ENCODE measurements around the gene DOK3. TPM values are rescaled to one million over a fixed set of nuclear protein-coding genes. Genes with fewer than 3 reads are reported as not detected.

Gene DOK3
- total RNA-seq, 2 experiments from 2014 or later, result 3.3 to 5.7 TPM

- H3K9me3 Mint-ChIP-seq (ENCODE audit: low read depth), result no peaks in the 10 kb centered on the region
- peaks cover 18% of the 10 kb centered on the region for H3K4me1 Mint-ChIP-seq
- H3K4me3 Mint-ChIP-seq, result peak overlapping the region; percentile 78
- H3K27me3 Mint-ChIP-seq, result peaks cover 5% of the 10 kb centered on the region
- CTCF ChIA-PET, result interaction anchor here (0.6 to 25.5 kb wide), 40 partner anchors 8 to 342 kb away, joined by 3 to 717 read pairs (median 8); partner anchors contain the start of genes DBN1, DDX41, F12 and GRK6
- ATAC-seq (peak; percentile 34), DNase-seq (peak; percentile 96)
- peaks cover 3% of the 10 kb centered on the region for H3K36me3 Mint-ChIP-seq
- H3K27ac Mint-ChIP-seq, result peak overlapping the region; percentile 85
These were observed 53.7 kb downstream of the DOK3 start for GRCh38 chr5:177455661-177456590.

- Mint-ChIP-seq H3K9me3 (ENCODE audit: low read depth) (no peaks in the 10 kb centered on the region), H3K4me1 (peaks cover 18% of the 10 kb centered on the region), H3K4me3 (peak overlapping the region; percentile 78), H3K27ac (peak overlapping the region; percentile 61), H3K27me3 (peaks cover 5% of the 10 kb centered on the region), H3K36me3 (peaks cover 3% of the 10 kb centered on the region)
- ATAC-seq, result peak; percentile 69
- DNase-seq, result peak; percentile 93
- CTCF ChIA-PET, result interaction anchor here (0.6 to 25.5 kb wide), 45 partner anchors 7 to 341 kb away, joined by 3 to 717 read pairs (median 7); partner anchors contain the start of genes DDX41, F12, GRK6 and LMAN2
These were observed 54.5 kb downstream of the DOK3 start for GRCh38 chr5:177455036-177455660.

GRCh38 chr5:177454397-177455035 is 55.1 kb downstream of the DOK3 start:
- CTCF ChIA-PET, result interaction anchor here (0.9 to 25.5 kb wide), 35 partner anchors 9 to 340 kb away, joined by 3 to 717 read pairs (median 10); partner anchors contain the start of genes DDX41, F12, GRK6 and LMAN2
- ATAC-seq, result peak; percentile 60
- Mint-ChIP-seq H3K4me3 (peak overlapping the region; percentile 78), H3K27me3 (peaks cover 5% of the 10 kb centered on the region), H3K27ac (no peak overlapping the region), H3K9me3 (ENCODE audit: low read depth) (no peaks in the 10 kb centered on the region), H3K4me1 (peaks cover 18% of the 10 kb centered on the region), H3K36me3 (peaks cover 2% of the 10 kb centered on the region)
- DNase-seq, result peak; percentile 93

GRCh38 chr5:177453852-177454396 is 55.7 kb downstream of the DOK3 start:
- ATAC-seq (no peak), DNase-seq (no peak)
- Mint-ChIP-seq H3K4me1 (peaks cover 18% of the 10 kb centered on the region), H3K9me3 (ENCODE audit: low read depth) (no peaks in the 10 kb centered on the region), H3K36me3 (peaks cover 1% of the 10 kb centered on the region), H3K4me3 (peak overlapping the region; percentile 64), H3K27ac (no peak overlapping the region), H3K27me3 (peaks cover 5% of the 10 kb centered on the region)
- CTCF ChIA-PET, result interaction anchor here (0.9 to 25.5 kb wide), 24 partner anchors 10 to 340 kb away, joined by 3 to 717 read pairs (median 13); partner anchors contain the start of genes DDX41, F12, GRK6 and LMAN2

GRCh38 chr5:177452688-177453638 is 56.7 kb downstream of the DOK3 start:
- H3K36me3 Mint-ChIP-seq, result peaks cover 1% of the 10 kb centered on the region
- no peaks in the 10 kb centered on the region for H3K9me3 Mint-ChIP-seq (ENCODE audit: low read depth)
- no peak overlapping the region for H3K27ac Mint-ChIP-seq
- H3K4me1 Mint-ChIP-seq, result peaks cover 24% of the 10 kb centered on the region
- H3K27me3 Mint-ChIP-seq, result peaks cover 12% of the 10 kb centered on the region
- no peak overlapping the region for H3K4me3 Mint-ChIP-seq
- DNase-seq (no peak), ATAC-seq (no peak)
- CTCF ChIA-PET, result interaction anchor here (1.2 to 25.5 kb wide), 18 partner anchors 9 to 339 kb away, joined by 3 to 717 read pairs (median 15); partner anchors contain the start of genes F12, GRK6, LMAN2 and MXD3

Other genes with a start within 250 kb of the DOK3 start
- 10 to 100 TPM; 40.5 to 50.8 TPM for gene RAB24, start 206.1 kb downstream of the DOK3 start, total RNA-seq
- gene PRELID1, start 206.0 kb downstream of the DOK3 start, total RNA-seq, result 100 to 1,000 TPM; 173 to 228 TPM
- gene MXD3, start 197.9 kb downstream of the DOK3 start, total RNA-seq, result 100 to 1,000 TPM in 1 of 2 experiments, 10 to 100 TPM in 1; 60.2 to 117 TPM
- 100 to 1,000 TPM; 133 to 140 TPM for gene LMAN2, start 158.2 kb downstream of the DOK3 start, total RNA-seq
- 10 to 100 TPM; 52.3 to 93.0 TPM for gene RGS14, start 151.9 kb downstream of the DOK3 start, total RNA-seq
- under 1 TPM; 0.19 to 0.85 TPM for gene SLC34A1, start 125.4 kb downstream of the DOK3 start, total RNA-seq
- not detected for gene PFN3, start 109.2 kb downstream of the DOK3 start, total RNA-seq
- gene F12, start 100.3 kb downstream of the DOK3 start, total RNA-seq, result 1 to 10 TPM; 1.3 to 2.2 TPM
- gene GRK6, start 83.2 kb downstream of the DOK3 start, total RNA-seq, result 100 to 1,000 TPM; 112 to 159 TPM
- 1 to 10 TPM; 3.1 to 5.3 TPM for gene PRR7, start 63.0 kb downstream of the DOK3 start, total RNA-seq
- gene DBN1, start 36.2 kb downstream of the DOK3 start, total RNA-seq, result 100 to 1,000 TPM in 1 of 2 experiments, 10 to 100 TPM in 1; 81.5 to 128 TPM
- gene PDLIM7, start 12.2 kb downstream of the DOK3 start, total RNA-seq, result 10 to 100 TPM; 72.9 to 81.2 TPM
- 100 to 1,000 TPM; 126 to 130 TPM for gene DDX41, start 7.1 kb upstream of the DOK3 start, total RNA-seq
- gene FAM193B, start 44.7 kb upstream of the DOK3 start, total RNA-seq, result 100 to 1,000 TPM in 1 of 2 experiments, 10 to 100 TPM in 1; 77.5 to 116 TPM
- gene TMED9, start 82.4 kb upstream of the DOK3 start, total RNA-seq, result 100 to 1,000 TPM in 1 of 2 experiments, 10 to 100 TPM in 1; 99.9 to 111 TPM
- 10 to 100 TPM; 16.8 to 17.2 TPM for gene B4GALT7, start 90.3 kb upstream of the DOK3 start, total RNA-seq

Data from activated CD8-positive, alpha-beta memory T cell treated with anti-CD3 and anti-CD28 coated beads, Interleukin-2, amount 10 ng/mL, durations not matched to agents 7 days and 5 days (primary cell).